Right forelimb (tissue), 1 donor: Measurements from ENCODE around the gene SCN5A.

Source experiments
- DNase-seq: peaks from one replicate; pipeline ENCODE4 v3.0.0-alpha.2; 2018

The SCN5A gene

DNA sequence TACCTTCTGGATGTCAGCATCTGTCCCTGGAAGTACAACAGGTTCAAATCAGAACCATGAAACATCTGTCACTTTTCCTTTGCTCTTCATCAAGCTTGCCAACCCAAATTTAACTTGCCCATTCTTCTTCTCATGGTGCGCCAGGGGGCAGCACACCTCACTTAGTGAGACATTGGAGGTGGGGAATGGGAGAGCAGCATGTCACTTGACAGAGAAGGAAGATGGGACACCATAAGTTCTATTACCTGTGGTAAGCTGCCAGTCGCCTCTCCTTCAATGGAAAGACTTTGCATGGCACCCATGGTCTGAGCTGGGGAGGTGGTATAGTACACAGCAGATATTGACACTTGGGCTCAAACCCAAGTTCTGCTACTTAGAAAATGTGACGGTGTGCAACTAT is 2.9 kb downstream of the SCN5A start:
- no peak for DNase-seq

DNA sequence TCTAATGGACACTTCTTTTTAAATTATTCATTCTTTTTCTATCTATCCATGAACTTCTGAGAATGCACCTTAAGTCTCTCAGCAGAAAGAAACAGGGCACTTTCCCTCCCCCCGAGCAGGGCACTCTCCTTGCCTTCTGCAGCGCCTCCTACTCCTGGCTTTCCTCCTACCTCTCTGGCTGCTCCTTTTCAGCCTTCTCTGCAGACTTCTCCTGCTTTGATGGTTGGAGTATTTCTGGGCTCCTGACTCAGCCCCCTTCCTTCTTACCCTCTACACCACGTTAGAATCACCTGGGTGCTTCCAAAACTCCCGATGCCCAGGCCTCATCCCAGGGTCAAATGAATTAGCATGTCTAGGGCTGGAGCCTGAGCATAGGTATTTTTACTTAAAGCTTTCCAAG is 3.4 kb downstream of the SCN5A start:
- no peak for DNase-seq

DNA sequence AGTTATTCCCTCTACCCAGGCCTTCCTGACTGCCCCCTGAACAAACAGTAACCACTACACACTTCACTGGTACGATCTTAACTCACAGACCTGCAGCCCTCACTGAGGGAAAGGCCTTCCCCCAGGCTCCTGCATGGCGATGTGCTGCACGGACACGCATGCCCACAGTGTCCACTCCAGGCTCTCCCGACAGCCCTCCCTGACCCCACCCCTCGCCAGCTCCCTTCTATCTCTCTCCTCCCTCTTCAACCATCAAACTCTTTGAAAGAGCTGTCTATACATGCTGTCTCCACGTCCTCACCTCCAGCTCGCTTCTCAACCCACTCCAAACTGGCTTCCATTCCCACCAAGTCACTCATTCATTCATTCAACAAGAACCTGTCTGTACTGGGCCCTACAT is 3.9 kb downstream of the SCN5A start:
- DNase-seq, result no peak

GRCh38 chr3:38645076-38645475 is 4.4 kb downstream of the SCN5A start:
- DNase-seq, result no peak

DNA sequence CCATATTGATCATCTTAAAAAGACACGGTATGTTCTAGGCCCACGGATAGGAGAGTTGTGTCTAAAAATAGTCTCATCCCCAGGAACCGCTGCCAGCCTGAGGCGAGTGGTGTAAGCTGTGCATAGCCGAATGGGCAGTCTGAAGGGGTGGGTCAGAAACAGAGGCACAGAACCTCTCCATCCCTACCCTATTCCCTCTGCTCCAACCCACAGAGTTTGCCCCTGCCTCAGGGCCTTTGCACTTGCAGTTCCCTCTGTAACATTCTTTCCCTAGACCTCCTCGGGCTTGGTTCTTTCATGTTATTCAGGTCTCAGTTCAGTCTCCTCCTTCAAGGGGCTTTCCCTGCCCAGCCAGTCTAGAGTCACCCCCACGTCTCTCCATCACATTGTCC is 4.8 kb downstream of the SCN5A start:
- DNase-seq, result peak; percentile 22

- DNase-seq, result peak; percentile 20
Observed at GRCh38 chr3:38644016-38644661, 5.3 kb downstream of the SCN5A start.

GRCh38 chr3:38643592-38643991 is 5.9 kb downstream of the SCN5A start:
- no peak for DNase-seq

DNA sequence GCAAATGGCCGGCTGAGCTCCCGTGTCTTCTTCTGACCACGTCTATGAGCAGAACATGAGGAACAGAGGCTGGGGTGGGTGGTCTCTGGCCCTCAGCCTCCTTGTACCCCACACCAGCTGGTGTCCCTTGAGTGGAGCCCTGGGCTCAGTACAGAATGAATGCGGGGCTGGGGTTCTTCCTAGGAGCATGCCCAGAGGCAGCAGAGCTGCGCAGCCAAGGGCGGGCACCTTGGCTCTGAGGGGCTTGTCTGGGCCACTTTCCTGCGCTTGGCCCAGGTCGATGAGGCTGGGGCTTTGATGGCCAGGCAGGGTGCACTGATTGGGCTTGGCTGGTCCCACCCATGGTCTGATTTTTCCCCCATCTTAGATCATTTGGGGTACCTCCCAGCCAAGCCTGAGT is 6.4 kb downstream of the SCN5A start:
- no peak for DNase-seq

- DNase-seq, result no peak
Observed at GRCh38 chr3:38641461-38642110, 7.9 kb downstream of the SCN5A start.

- DNase-seq, result peak; percentile 37
Observed at GRCh38 chr3:38640661-38641452, 8.6 kb downstream of the SCN5A start.

DNA sequence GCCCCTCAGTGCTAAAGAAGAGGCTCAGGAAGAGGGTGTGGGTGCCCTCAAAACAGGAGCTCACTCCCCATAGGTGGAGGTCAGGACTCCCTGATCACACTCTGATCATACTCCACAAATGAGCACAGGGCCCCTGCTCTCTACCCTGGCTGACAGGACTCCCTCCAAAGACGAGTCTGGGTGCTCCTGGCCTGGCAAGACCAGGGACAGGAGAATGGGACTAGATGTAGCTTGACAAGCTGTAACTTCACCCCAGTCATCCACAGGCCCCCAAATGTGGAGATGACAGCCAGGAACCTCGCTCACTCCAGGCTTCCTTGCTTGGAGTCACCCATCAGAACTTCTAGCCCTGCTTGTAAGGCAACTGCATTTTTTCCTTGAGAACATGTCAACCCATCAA is 11.1 kb downstream of the SCN5A start:
- DNase-seq, result no peak

DNA sequence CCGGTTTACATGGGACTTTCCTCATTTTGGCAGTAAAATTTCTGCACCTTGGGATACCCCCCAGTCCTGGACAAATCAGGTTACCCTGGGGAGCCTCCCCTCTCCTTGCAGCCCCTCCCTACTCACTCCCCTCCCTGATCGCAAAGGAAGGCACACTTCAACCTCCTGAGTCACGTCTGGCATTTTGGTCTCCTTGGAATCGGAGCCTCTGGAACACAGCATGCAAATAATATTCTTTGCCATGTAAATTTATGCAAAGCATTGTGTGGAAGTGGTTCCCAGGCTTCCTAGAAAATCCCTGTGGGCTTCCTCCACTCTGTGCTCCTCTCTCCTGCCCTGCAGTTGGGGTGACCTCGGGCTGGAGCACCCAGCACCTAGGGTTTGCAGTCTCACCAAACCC is 11.6 kb downstream of the SCN5A start:
- DNase-seq, result no peak

DNA sequence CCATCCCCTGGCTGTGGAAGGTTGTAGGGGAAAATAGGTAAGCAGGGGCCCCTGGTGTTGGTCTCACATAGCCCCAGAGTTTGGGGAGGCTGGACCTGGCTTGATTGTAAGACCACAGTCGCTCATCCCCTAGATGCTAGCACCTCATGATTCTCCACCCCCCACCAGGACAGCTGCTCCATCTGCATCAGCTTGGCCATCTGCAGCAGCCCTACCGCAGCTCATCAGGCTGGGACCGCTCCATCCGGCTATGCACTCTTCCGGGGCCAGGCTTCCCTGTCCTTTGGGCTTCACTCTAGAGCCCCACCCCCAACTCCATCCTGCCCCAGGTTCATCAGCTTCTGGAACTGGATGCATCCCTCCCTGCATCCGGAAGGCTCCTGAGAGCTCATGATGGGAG is 12.6 kb downstream of the SCN5A start:
- no peak for DNase-seq

DNA sequence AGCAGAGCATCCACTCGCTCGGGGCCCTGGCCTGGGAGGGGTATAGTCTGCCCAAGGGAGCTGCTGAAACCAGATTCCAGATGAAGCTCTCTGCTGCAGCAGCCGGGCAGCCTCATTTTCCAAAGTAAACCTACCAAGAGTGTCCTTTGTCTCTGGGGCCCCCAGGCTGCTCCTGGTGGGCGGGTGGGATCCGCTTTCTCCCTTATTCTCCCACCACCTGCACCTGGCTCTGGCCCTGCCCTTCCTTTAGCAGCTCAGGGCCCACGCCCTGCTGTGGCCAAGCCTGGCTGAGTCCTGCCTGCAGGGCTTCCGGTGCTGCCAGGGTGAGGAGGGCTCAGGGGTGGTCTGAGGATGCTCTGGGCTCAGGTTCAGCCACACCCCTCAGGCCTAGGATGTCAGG is 13.0 kb downstream of the SCN5A start:
- DNase-seq, result no peak

DNA sequence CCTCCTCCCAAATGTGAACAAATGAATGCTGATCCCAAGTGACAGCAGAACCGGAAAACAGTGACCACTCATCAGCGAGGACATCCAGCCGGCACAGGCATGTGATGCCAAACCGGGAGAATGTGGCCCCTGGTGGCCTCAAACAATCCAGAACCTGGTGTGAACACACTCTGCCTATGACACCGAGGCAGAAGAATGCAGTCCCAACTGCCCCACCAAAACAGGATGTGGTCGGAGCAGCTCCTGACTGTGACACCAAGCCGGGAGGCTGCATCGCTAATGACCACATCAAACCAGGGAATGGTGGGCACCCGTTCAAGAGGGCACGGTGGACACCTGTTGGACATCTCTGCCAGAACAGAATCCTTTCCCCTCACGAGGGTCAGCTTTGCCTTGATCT is 15.4 kb downstream of the SCN5A start:
- no peak for DNase-seq

- no peak for DNase-seq
Observed at GRCh38 chr3:38632989-38633388, 16.5 kb downstream of the SCN5A start.

DNA sequence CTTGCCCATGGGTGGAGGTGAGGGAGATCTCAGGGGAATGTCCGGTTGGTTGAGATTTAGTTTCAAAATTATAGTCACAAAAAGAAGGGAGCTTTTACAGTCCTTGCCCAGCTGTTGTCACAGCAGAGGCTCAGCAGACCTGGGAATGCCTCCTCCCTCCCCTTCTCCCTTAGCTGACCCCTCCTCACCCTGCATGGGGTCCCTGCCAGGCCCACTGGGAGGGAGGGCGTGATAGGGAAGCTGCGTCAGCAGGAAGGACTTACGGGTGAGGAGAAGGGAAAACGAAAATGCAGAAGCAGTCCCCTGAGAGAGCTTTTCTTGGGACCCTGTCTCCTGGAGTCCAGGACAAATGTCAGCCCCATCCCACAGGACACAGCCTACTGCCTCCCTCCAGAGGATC is 18.9 kb downstream of the SCN5A start:
- no peak for DNase-seq

- DNase-seq, result no peak
Observed at GRCh38 chr3:38630070-38630469, 19.4 kb downstream of the SCN5A start.

GRCh38 chr3:38628835-38629234 is 20.7 kb downstream of the SCN5A start:
- DNase-seq, result no peak

DNA sequence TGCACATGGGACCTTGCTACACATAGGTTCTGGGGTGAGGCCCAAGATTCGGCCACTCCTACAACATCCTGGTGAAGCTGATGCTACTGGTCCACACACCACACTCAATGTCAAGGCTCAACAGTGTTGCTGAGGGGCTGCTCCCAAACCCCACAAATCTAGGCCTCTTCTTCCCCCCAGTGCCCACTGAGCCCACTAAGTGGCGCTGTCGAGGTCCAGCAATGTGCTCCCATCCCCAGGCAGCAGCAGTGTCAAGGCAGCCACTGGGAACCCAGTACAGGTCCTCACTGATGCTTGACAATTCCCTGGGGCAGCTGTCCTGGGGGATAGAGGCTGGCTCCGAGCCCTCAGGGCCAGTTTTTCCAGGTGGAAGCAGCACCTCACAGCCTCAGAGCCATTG is 21.5 kb downstream of the SCN5A start:
- DNase-seq, result no peak

DNA sequence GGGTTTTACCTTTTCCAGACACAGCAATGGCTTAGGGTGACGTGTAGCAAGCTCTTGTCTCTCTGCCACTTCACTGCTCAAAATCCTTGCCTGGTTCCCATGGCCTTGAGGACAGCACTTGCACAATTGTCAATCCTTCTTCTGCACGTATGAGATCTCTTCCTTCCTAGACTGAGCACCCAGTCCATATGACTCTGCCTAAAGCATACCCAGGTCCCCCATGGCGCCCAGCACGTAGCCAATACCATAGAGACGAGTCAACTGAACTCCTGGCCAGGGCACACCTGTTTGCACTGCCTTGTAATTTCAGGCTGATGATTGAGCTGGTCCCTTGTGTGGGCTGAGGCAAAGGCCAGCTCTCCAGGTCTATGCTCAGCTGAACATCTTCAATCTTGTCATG is 23.3 kb downstream of the SCN5A start:
- DNase-seq, result no peak

DNA sequence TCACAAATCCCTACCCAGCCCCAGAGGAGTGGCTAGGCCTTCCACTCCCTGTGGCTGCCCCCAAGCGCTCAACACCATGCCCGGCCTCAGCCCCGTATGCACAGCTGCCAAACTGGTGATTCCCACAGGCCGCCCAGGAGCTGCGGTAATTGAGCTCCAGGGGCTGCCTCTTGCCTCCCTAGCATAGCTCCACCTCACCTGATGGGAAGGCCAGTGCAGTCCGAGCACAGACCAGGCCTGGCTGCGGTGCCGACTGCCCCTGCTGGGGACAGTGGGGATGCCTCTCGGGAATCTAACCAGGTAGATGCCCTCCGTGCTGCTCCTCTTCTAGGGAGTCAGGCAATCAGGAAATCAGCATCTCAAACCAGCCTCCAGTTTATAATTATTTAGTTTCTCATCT is 25.9 kb downstream of the SCN5A start:
- DNase-seq, result no peak

DNA sequence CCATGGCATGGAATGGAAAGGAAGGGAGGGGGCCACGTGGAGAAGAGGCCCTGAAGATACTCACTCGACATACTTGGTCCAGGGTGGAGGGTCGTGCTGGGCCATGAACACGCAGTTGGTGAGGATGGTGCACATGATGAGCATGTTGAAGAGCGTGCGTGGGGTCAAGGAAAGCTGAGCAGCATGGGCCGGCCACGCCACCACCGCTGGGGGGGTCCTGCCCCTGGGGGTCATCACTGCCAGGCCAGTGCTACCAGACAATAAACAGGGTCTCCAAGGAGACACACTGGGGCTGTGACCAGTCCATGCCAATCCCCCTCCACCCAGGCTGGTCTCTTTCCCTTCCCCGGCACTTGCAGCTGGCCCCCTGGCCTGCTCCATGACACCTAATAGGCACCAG is 27.2 kb downstream of the SCN5A start:
- no peak for DNase-seq

DNA sequence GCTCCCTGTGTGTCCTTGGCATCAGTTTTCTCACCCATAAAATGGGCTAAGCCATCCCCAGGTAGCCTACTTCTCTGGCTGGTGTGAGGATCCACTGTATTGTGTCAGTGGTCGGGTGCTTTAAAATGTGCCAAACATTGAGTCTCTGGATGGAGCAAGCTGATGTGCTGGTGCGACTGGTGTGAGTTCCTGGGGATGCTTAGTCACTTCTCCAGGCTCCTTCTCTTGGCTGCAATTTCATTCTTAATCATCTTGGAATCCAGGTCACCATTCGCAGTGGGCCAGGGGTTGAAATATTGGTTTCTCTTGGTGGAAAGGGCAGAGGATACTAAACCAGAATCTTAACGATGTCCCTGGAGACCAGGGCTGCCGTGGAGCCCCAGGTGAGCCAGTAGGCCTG is 29.3 kb downstream of the SCN5A start:
- no peak for DNase-seq
